GM21529 (cell line): ENCODE results near the gene ELAVL2.
"Not testable (repeated sequence)": the region's sequence is repeated elsewhere in the genome, so short reads cannot be mapped to it uniquely, and the experiment has no call there.

Experiments
- ATAC-seq: cut with Tn5 transposase; IDR thresholded peaks from one replicate; pipeline ENCODE4 v1.9.1; 2021; ENCODE audit not compliant: unreplicated experiment

ELAVL2 gene

DNA sequence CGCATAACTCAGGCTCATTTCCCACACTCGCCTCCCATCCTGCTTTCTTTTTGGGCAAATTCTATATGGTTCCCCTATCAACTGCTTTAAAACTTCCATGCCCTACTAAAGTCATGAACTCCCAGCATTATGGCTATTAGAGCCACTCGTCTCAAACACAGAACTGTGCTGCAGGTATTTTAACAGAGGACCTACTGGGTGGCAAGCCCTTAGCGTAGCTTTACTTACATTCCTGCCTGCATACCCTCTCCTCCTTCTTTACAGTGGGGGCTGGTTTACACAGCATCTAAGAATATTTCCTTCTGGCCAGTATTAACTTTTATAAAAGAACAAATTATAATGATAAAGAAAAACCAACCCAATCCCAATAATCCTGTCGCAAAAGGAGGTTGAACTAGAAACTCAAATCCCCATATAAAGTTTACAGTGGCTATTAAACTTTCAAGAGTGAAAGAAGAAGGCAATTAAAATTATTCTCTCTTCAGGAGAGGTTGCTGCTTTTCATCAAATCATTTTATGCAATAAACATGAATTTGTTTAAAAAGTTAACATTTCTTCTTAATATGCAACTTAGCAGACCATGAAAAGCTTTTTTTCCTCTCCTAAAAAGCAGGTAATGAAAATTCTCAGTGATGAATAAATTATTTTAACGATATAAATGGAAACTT lies 100.6 kb downstream of the ELAVL2 start:
- ATAC-seq = no peak

- no peak for ATAC-seq
Measured at GRCh38 chr9:23723672-23724071, 102.4 kb downstream of the ELAVL2 start.

DNA sequence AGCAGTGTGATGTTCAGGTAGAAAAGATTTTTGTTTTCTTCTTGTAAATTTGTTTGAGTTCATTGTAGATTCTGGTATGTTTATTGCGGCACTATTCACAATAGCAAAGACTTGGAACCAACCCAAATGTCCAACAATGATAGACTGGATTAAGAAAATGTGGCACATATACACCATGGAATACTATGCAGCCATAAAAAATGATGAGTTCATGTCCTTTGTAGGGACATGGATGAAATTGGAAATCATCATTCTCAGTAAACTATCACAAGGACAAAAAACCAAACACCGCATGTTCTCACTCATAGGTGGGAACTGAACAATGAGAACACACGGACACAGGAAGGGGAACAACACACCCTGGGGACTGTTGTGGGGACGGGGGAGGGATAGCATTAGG lies 103.0 kb downstream of the ELAVL2 start:
- ATAC-seq = not testable (repeated sequence)

DNA sequence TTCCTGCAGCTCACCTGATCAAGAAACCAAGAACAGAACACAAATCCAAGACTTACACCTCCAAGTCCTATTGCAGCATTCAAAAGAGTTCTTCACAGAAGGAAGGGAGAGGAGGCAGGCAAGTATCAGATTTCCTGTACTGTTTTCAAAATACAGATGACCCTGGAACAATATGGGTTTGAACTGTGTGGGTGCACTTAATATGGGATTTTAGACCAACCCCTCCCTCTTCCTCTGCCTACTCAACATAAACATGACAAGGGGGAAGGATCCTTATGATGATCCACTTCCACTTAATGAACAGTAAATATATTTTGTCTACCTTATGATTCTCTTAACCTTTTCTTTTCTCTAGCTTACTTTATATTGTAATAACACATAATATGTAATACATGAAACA lies 104.6 kb downstream of the ELAVL2 start:
- ATAC-seq = no peak

GRCh38 chr9:23717505-23717904 lies 108.5 kb downstream of the ELAVL2 start:
- ATAC-seq = no peak

DNA sequence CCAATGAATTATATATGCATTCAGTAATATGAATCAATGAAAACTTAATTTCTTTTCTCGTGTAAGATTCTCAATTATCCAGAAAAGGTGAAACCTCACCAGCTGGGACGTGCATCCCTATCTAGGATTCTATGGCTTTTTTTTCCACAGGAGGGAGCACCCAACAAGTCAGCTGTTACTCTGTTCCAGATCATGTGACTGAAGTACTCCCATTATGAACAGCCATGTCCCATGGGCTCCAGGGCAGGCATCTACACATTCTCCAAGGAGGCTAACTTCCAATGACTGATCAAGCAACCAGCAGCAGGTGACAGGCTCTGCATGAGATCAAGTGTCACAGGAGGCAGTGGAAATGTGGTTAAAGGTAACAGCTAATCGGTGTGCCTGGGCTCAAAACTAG lies 118.8 kb downstream of the ELAVL2 start:
- ATAC-seq = no peak

DNA sequence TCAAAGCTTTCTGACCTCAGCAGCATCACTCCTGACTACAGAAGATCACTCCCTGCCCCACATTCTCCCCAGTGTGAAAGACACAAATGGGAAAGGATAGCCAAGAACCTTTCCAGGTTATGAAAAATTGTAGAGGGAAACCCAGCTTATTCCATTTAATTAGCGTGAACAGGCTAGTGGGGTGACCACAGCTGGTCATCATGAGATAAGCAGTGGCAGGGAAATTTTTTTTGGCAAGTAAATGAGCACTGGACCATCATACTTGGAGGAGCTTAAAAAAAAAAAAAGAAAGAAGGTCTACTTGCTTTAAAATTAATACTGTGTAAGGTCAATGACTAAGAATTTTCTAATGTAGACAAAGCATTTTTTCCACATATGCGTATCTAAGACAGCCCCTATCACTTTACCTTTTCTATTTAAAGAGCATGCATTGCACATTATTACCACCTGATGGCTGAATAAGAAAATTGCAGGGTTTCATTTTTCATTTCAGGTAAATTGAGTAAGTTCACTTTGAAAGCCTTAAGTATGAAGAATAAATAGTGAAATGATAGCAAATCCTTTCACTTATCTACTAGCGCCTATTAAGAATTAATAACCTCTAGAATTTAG lies 123.6 kb downstream of the ELAVL2 start:
- ATAC-seq = no peak

GRCh38 chr9:23701291-23701690 lies 124.7 kb downstream of the ELAVL2 start:
- ATAC-seq = no peak

DNA sequence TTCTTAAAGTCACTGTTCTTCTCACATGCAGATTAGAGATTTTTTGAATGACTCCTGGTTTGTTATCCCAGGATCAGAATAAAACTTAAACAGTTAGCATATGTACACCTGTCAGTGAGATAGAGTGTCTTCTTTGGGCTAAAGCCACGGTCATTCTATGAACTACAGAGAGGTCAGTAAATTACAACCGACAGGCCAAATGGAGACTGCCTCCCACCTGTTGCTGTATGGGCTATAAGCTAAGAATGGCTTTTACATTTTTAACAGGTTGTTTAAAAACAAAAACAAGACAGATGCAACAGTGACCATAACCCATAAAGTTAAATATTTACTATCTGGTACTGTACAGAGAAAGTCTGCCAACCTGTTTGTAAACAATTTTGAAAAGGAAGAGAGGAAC lies 125.7 kb downstream of the ELAVL2 start:
- no peak for ATAC-seq

GRCh38 chr9:23698161-23698560 lies 127.9 kb downstream of the ELAVL2 start:
- ATAC-seq = no peak

GRCh38 chr9:23695572-23695971 lies 130.5 kb downstream of the ELAVL2 start:
- no peak for ATAC-seq

- ATAC-seq = no peak
Measured at GRCh38 chr9:23693374-23693773, 132.7 kb downstream of the ELAVL2 start.

DNA sequence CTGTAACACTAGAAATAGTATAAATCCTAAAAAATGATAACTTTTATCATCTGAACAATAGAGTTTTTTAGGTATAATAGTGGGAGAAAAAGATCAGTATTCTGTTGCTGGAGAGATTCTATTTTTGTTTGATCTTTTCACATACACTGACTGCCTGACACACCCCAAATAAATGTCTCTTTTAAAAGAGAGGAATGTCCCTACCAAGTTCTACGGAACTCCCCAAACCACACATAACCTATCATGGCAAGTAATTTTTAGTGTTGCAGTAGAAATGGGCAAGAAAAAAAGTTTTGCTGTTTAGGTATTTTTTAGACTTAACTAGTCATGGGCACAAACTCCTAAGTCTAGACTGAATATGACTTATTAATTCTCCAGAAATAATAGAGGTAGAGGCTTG lies 139.1 kb downstream of the ELAVL2 start:
- ATAC-seq = no peak

DNA sequence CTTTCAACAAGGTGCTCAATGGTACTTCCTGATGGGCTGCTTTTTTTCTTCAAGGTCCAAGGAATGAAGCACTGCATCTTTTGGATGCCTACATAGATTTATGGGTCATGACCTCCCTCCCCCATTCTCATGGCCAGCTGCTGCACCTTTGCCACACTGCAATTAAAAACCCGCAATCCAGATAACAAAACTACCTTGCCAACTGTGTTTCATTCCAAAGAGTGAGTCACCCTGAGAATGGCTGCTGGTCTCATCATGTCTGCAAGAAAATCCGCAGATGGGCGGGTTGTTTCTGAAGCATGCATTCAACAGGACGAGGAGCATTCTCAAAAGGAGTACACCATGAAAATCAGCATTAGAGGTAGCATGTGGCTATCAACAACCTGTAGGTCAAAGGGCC lies 139.8 kb downstream of the ELAVL2 start:
- no peak for ATAC-seq

- ATAC-seq = no peak
Measured at GRCh38 chr9:23683611-23684061, 142.4 kb downstream of the ELAVL2 start.

- ATAC-seq = no peak
Measured at GRCh38 chr9:23682891-23683431, 143.1 kb downstream of the ELAVL2 start.

GRCh38 chr9:23682352-23682751 lies 143.7 kb downstream of the ELAVL2 start:
- no peak for ATAC-seq

DNA sequence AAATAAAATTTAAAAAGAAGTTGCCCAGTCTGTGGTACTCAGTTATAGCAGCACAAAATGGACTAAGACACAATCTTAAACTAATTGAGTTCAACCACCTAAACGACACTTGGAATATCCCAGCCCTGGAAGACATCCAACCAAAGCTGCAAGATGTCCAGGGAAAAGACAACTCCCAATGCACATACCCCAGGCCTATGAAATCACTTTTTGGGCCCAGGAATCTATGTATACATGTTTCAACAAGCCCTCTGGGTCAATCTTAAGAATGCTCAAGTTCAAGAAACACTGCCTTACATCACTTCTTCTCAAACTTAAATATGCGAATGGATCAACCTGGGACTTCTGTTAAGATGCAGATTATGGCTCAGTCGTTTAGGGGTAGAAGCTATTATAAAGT lies 148.6 kb downstream of the ELAVL2 start:
- ATAC-seq = no peak

DNA sequence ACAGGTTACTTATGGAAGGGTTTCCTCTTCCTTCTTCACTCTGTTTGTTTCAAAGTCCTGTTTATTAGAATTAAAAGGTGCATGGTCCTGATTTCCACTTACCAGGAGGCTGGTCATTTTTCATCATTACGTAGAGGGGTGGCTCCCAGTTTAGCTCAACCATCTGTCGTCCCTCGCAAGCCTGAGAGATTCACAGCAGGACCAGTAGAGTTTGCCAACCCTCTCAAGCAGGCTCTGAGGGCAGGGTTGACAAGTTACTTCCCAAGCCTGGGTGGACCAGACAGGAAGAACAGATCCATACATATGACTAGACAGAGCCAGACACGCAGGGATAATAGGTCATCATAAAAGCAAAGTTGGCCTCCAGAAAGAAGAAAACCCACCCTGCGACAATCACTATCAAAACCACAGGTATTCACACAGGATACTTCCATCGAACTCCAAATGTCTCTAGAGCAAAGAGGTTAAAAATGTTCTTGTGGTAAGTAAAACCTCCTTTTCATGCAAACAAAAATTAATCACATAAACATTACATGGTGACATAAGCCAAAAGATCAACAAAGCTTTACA lies 151.9 kb downstream of the ELAVL2 start:
- no peak for ATAC-seq

GRCh38 chr9:23672151-23672550 lies 153.9 kb downstream of the ELAVL2 start:
- ATAC-seq = no peak

- no peak for ATAC-seq
Measured at GRCh38 chr9:23669776-23670175, 156.3 kb downstream of the ELAVL2 start.

DNA sequence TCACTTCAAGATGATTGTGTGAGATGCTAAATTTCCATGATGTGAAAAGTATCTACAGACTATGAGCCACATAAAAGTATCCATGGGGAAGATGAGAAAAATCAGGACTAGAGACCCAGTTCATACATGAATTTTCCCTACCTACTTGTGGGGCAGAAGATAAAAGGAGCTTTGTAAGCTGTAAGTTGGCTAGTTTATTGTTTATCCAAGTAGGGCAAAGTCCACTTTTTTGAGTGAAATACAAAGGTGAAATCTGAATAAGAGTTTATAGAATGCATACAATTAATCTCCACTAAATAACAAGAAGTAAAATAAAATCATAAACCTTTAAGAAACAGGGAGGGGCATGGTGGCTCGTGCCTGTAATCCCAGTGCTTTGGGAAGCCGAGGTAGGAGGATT lies 160.4 kb downstream of the ELAVL2 start:
- no peak for ATAC-seq
